Measurements from ENCODE around the gene RPUSD1.

GRCh38 chr16:802914-803753 lies 15.0 kb upstream of the RPUSD1 start:
- TF ChIP-seq TSHZ2 (CRISPR knock-in tag; IDR thresholded peaks at IDR 0.05) (no peak), ARNTL (CRISPR knock-in tag; IDR thresholded peaks at IDR 0.05; ENCODE audit: borderline replicate concordance, low read depth) (no peak), GLIS3 (CRISPR knock-in tag; IDR thresholded peaks at IDR 0.05) (no peak), RARB (CRISPR knock-in tag; IDR thresholded peaks at IDR 0.05) (no peak), POU6F1 (CRISPR knock-in tag; IDR thresholded peaks at IDR 0.05; ENCODE audit: borderline replicate concordance, low read depth) (no peak), ZNF565 (CRISPR knock-in tag; conservative IDR thresholded peaks at IDR 0.05; ENCODE audit: low read depth) (no peak), ZFP30 (CRISPR knock-in tag; IDR thresholded peaks at IDR 0.05) (no peak), CREB5 (CRISPR knock-in tag; IDR thresholded peaks at IDR 0.05; ENCODE audit: low read depth) (no peak), TCF4 (CRISPR knock-in tag; IDR thresholded peaks at IDR 0.05; ENCODE audit: borderline replicate concordance) (no peak), ISL1 (CRISPR knock-in tag; IDR thresholded peaks at IDR 0.05) (no peak), ZFP3 (CRISPR knock-in tag; IDR thresholded peaks at IDR 0.05) (no peak)

Data from SK-N-SH treated with all-trans-retinoic acid at 6 μM for 48 hours (cell line).